Activated CD8-positive, alpha-beta T cell treated with anti-CD3 and anti-CD28 coated beads, Interleukin-2, amount 10 ng/mL, durations not matched to agents 7 days and 5 days (primary cell): Measurements from ENCODE around the gene FILIP1. TPM values are rescaled to one million over a fixed set of nuclear protein-coding genes. Genes with fewer than 3 reads are reported as not detected.

ENCODE experiments used
- ATAC-seq: fragments of 150-1000 bp; cut with Tn5 transposase; one replicate; pipeline ENCODE4 v1.10.0; 2021; ENCODE audit warnings: moderate library complexity
- CTCF ChIA-PET: fragments of 350-600 bp; sonication (Branson Sonifier 250); formaldehyde crosslinking; loops from one replicate; lab custom pipeline; 2021; ENCODE audit warnings: antibody characterized with exemption; lab: Charles Lee
- POLR2A ChIA-PET: fragments of 350-600 bp; sonication (Branson Sonifier 250); formaldehyde crosslinking; loops from one replicate; lab custom pipeline; 2021; ENCODE audit warnings: antibody characterized with exemption; lab: Charles Lee
- DNase-seq: peaks from one replicate; pipeline ENCODE4 v3.0.0-alpha.2; 2020
- H3K27ac Mint-ChIP-seq: one replicate; pipeline ENCODE4 v1.8.0; 2021; ENCODE audit warnings: mild to moderate bottlenecking, mixed read lengths
- H3K27me3 Mint-ChIP-seq: one replicate; pipeline ENCODE4 v1.8.0; 2021; ENCODE audit warnings: low read depth, mixed read lengths
- H3K36me3 Mint-ChIP-seq: one replicate; pipeline ENCODE4 v1.8.0; 2021; ENCODE audit warnings: low read depth, mixed read lengths
- H3K4me1 Mint-ChIP-seq: one replicate; pipeline ENCODE4 v1.8.0; 2021; ENCODE audit warnings: low read depth, mixed read lengths
- H3K4me3 Mint-ChIP-seq: one replicate; pipeline ENCODE4 v1.8.0; 2021; ENCODE audit warnings: mild to moderate bottlenecking, mixed read lengths
- H3K9me3 Mint-ChIP-seq: one replicate; pipeline ENCODE4 v1.8.0; 2022; ENCODE audit warnings: mixed read lengths; ENCODE audit not compliant: insufficient read depth
- total RNA-seq, 2 experiments: library from RNA; stranded (reverse); gene quantifications; one replicate each; pipeline ENCODE4 v1.2.3, GENCODE V29; 2021

Gene FILIP1
- total RNA-seq, 2 experiments from 2014 or later, result not detected

DNA sequence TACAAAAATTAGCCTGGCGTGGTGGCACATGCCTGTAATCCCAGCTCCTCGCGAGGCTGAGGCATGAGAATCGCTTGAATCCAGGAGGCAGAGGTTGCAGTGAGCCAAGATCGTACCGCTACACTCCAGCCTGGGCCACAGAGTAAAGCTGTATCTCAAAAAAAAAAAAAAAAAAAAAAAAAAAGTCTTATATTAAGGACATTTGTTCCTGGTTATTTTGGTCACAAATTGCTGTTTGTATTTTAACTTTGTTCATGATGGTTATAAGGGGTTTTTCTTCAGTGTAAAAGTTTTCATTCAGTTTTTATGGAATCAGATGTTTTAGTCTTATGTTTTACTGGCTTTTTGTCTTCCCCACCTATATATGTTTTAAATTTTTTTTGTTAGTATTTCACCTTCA, 13.9 kb downstream of the FILIP1 start:
- ChIA-PET POLR2A (no interaction called here), CTCF (no interaction called here)
- H3K27ac Mint-ChIP-seq, result no peak overlapping the region
- H3K4me1 Mint-ChIP-seq, result no peaks in the 10 kb centered on the region
- DNase-seq (no peak), ATAC-seq (no peak)
- no peaks in the 10 kb centered on the region for H3K9me3 Mint-ChIP-seq
- H3K36me3 Mint-ChIP-seq, result no peaks in the 10 kb centered on the region
- peaks cover 17% of the 10 kb centered on the region for H3K27me3 Mint-ChIP-seq
- no peak overlapping the region for H3K4me3 Mint-ChIP-seq

DNA sequence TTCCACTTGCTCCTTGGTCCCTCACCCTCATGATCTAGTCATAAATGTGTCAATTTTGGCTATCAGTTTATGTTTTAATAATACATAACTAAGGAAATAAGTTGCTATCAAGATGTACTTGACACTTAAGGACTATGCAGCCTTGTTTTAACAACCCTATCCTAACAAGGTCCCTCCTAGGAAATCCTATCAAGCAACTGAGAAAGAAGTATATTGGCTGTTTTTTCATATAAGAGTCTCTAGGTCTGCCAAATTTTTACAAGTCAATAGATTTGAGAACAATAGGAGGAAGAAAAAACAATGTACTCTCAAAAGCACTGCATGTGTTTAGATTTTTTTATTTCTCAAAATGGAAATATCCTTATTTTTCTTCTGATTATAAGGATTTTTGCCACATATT, 14.7 kb downstream of the FILIP1 start:
- no peak overlapping the region for H3K27ac Mint-ChIP-seq
- no peaks in the 10 kb centered on the region for H3K9me3 Mint-ChIP-seq
- ChIA-PET CTCF (no interaction called here), POLR2A (no interaction called here)
- DNase-seq (no peak), ATAC-seq (no peak)
- H3K4me3 Mint-ChIP-seq, result no peak overlapping the region
- no peaks in the 10 kb centered on the region for H3K36me3 Mint-ChIP-seq
- H3K27me3 Mint-ChIP-seq, result peaks cover 17% of the 10 kb centered on the region
- H3K4me1 Mint-ChIP-seq, result no peaks in the 10 kb centered on the region

DNA sequence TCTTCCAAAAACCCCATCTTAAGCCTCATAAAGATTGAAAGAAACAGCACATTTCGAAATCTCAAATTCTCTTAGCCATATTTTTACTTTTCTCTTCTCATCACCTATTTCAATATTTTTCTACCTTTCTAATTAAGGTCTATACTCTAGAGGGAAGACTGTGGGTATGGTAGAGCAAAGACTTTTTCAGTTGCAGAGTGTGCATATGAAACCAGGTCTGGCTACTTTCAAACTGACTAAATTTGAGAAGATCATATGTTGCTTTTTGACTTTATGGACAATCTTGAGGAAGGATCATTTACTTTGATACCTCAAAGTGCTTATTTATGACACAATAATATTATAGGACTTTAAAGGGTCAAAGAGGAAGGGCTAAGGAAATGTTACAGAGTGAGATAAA, 20.7 kb downstream of the FILIP1 start:
- Mint-ChIP-seq H3K4me3 (no peak overlapping the region), H3K4me1 (no peaks in the 10 kb centered on the region), H3K27me3 (peaks cover 12% of the 10 kb centered on the region), H3K27ac (no peak overlapping the region), H3K9me3 (no peaks in the 10 kb centered on the region), H3K36me3 (no peaks in the 10 kb centered on the region)
- ChIA-PET CTCF (no interaction called here), POLR2A (no interaction called here)
- no peak for ATAC-seq
- no peak for DNase-seq

DNA sequence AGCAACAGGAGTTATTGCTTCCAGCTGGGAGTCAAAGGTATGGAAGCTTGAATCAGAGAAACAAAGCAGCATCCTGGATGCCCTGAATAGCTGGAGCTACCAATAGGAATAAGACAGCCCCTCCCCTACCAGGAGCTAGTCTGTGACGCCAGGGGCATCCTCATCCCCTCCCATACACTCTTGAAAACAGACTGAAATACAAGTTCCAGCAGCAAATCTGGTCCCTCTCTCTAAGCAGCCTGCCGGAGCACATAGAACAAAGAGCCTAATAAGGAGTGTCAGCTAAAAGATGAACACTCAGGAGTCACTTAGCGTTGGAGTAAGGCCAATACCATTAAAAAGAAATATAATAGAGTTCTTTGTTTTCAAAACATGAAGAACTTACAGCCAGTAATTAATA, 25.6 kb downstream of the FILIP1 start:
- Mint-ChIP-seq H3K9me3 (no peaks in the 10 kb centered on the region), H3K27ac (no peak overlapping the region), H3K4me1 (no peaks in the 10 kb centered on the region), H3K36me3 (no peaks in the 10 kb centered on the region), H3K4me3 (no peak overlapping the region), H3K27me3 (peaks cover 11% of the 10 kb centered on the region)
- no peak for ATAC-seq
- no peak for DNase-seq
- CTCF ChIA-PET, result no interaction called here
- POLR2A ChIA-PET, result no interaction called here

DNA sequence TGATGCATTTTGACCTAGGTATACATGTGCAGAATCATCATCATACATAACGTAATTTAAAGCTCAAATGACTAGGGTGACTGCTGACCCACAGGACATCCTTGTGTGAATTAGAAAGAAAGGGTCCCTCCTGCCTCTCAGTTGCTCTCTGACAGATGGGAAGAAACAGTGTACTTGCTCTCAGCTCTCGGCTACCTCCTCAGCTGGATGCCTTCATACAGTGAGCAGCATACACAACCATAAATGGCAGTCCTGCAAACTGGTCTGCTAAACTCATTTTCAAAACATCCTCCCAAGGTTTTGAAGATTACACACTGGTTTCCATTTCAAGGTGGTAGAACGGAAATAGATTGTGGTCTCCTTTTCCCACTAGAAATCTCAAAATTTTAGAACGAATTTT, 26.3 kb downstream of the FILIP1 start:
- Mint-ChIP-seq H3K9me3 (no peaks in the 10 kb centered on the region), H3K4me3 (no peak overlapping the region), H3K4me1 (no peaks in the 10 kb centered on the region), H3K27me3 (peaks cover 9% of the 10 kb centered on the region), H3K27ac (no peak overlapping the region), H3K36me3 (no peaks in the 10 kb centered on the region)
- POLR2A ChIA-PET, result no interaction called here
- CTCF ChIA-PET, result no interaction called here
- no peak for ATAC-seq
- DNase-seq, result no peak

DNA sequence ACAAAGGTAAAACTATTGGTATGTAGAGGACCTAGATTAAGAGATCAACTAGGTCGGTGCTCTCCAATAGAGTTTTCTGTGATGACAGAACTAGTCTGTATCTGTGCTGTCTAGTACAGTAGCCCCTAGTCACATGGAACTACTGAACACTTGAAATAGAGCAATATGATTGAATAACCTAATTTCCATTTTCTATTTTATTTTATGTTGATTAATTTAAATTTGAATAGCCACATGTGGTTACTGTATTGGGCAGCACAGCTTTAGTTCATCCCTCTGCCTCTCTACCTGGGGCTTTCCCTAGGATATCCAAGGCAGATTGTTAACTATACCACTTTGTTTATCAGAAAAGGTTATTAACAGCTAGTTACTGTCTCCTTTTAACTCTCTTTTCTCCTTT, 27.0 kb downstream of the FILIP1 start:
- POLR2A ChIA-PET, result no interaction called here
- no peaks in the 10 kb centered on the region for H3K4me1 Mint-ChIP-seq
- H3K27ac Mint-ChIP-seq, result no peak overlapping the region
- DNase-seq (no peak), ATAC-seq (no peak)
- CTCF ChIA-PET, result no interaction called here
- no peaks in the 10 kb centered on the region for H3K9me3 Mint-ChIP-seq
- no peaks in the 10 kb centered on the region for H3K36me3 Mint-ChIP-seq
- H3K4me3 Mint-ChIP-seq, result no peak overlapping the region
- peaks cover 9% of the 10 kb centered on the region for H3K27me3 Mint-ChIP-seq

DNA sequence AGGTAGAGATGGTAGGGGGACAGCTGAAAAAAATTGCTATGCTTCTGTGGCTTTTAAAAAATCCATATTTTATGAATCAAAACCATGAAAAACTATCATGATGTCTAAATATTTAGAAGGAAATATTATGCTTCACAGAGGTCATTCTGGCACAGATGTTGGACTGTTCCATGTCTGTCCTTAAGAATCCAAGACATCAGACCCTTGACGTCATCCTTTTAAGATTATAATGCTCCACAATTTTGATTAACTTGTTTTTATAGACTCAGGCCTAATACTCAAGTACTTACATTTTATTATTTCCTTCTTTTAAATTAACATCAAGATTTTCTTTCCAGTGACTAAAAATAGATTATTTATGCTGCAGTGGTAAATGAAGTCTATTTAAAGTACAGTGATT, 29.7 kb downstream of the FILIP1 start:
- Mint-ChIP-seq H3K27me3 (peaks cover 6% of the 10 kb centered on the region), H3K27ac (no peak overlapping the region), H3K4me3 (no peak overlapping the region), H3K4me1 (no peaks in the 10 kb centered on the region), H3K9me3 (no peaks in the 10 kb centered on the region), H3K36me3 (no peaks in the 10 kb centered on the region)
- ChIA-PET POLR2A (no interaction called here), CTCF (no interaction called here)
- ATAC-seq (no peak), DNase-seq (no peak)

DNA sequence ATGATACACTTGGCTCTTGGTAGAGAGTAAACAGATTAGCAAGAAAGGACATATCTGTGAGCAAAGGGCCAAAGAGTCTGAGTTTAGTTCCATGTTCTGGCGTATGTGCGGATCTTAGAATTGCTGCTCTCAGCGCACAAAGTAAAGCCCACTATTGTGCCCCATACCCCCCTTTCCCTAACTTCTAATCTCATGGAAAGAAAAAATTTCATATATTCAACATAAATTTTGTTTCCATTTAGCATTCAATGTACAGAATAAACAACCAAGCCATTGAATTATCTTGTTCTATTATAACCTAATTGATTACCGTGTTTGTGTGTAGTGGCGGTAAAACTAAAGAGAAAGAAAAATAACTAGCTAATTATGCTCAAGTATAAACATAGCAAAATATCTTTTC, 30.5 kb downstream of the FILIP1 start:
- no peak overlapping the region for H3K4me3 Mint-ChIP-seq
- H3K36me3 Mint-ChIP-seq, result no peaks in the 10 kb centered on the region
- ATAC-seq (no peak), DNase-seq (no peak)
- CTCF ChIA-PET, result no interaction called here
- no peaks in the 10 kb centered on the region for H3K9me3 Mint-ChIP-seq
- POLR2A ChIA-PET, result no interaction called here
- no peaks in the 10 kb centered on the region for H3K4me1 Mint-ChIP-seq
- peaks cover 6% of the 10 kb centered on the region for H3K27me3 Mint-ChIP-seq
- H3K27ac Mint-ChIP-seq, result no peak overlapping the region

DNA sequence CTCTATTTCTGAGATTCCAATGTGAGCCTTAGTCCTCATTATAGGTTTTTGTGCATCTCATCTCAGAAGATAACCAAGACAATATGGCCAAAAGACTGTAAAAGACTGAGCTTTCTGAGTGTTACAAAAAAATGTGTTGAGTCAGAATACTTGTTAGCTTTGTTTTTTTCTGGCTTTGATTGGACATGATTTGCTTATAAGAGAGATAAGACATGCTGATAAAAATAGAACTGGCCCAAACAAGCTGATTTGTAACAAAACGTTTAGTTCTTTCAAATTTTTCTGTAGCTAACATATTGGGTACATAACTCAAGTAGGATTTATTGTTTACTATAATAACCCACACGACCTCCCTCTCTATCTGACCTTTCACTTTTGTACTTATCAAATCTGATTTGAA, 32.9 kb downstream of the FILIP1 start:
- POLR2A ChIA-PET, result no interaction called here

DNA sequence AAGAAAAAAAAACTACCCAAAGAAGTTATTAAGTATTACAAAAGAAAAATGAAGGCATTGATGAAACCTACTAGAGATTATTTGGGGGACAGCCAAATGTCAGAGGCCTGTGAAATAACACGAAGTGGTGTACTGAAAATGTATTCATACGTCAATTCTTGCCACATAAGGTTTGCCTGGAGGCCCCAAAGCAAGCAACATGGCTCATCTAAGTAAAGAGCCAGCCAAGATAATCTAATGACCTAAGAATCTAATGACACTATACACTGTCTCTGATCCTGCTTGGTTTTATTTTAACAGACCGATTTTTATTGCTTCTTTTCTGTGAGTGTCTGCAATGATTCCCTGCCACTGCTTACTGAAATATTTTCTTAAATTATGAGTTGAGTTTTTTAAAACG, 34.7 kb downstream of the FILIP1 start:
- H3K27ac Mint-ChIP-seq, result no peak overlapping the region
- no peaks in the 10 kb centered on the region for H3K4me1 Mint-ChIP-seq
- CTCF ChIA-PET, result no interaction called here
- POLR2A ChIA-PET, result no interaction called here
- no peaks in the 10 kb centered on the region for H3K9me3 Mint-ChIP-seq
- H3K27me3 Mint-ChIP-seq, result peaks cover 5% of the 10 kb centered on the region
- no peak overlapping the region for H3K4me3 Mint-ChIP-seq
- H3K36me3 Mint-ChIP-seq, result no peaks in the 10 kb centered on the region
- no peak for DNase-seq
- ATAC-seq, result no peak

More for the DNA sequence above, 32.9 kb downstream of the FILIP1 start:
- CTCF ChIA-PET, result no interaction called here
- DNase-seq, result no peak
- Mint-ChIP-seq H3K27me3 (peaks cover 8% of the 10 kb centered on the region), H3K9me3 (no peaks in the 10 kb centered on the region), H3K36me3 (no peaks in the 10 kb centered on the region), H3K4me3 (no peak overlapping the region), H3K4me1 (no peaks in the 10 kb centered on the region), H3K27ac (no peak overlapping the region)
- ATAC-seq, result no peak

DNA sequence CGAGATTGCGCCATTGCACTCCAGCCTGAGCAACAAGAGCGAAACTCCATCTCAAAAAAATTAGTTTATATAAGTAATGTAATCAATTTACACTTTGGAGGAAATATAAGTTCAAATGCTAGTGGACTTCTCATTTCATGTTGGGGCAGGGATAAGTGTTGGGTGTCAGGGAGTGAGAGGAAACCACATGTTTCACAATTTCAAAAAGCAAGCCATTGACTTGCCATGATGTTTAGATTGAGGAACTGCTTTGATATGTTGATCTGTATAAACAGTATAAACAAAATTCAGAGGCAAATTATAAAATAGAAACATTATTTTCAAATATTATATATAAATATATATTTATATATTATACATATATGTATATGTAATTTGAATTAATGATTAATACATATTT, 42.7 kb downstream of the FILIP1 start:
- ATAC-seq, result no peak
- POLR2A ChIA-PET, result no interaction called here
- no peaks in the 10 kb centered on the region for H3K36me3 Mint-ChIP-seq

DNA sequence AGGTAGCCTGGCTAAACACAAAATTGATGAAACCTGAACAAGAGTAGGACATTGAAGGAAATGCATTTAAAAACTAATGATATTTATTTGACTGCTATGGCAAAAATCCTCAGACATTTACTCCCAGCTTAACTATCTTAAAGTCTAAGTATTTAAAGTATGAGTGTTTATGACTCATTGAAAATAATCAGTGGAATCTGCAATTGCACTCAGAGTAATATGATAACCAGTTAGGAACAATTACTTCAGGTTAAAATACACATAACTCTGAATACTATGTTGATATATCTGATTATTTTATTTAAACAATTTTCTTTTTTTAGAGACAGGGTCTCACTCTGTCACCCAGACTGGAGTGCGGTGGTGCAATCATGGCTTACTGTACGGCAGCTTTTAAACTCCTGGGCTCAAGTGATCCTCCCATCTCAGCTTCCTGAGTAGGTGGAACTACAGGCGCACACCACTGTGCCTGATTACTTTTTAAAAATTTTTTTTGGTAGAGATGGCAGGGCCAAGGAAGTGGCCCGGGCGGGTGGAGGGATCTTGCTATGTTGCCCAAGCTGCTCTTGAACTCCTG, 43.9 kb downstream of the FILIP1 start:
- POLR2A ChIA-PET, result no interaction called here
- no peaks in the 10 kb centered on the region for H3K36me3 Mint-ChIP-seq
- DNase-seq (no peak), ATAC-seq (no peak)
- CTCF ChIA-PET, result no interaction called here
- no peak overlapping the region for H3K4me3 Mint-ChIP-seq
- peaks cover 19% of the 10 kb centered on the region for H3K27me3 Mint-ChIP-seq
- H3K9me3 Mint-ChIP-seq, result no peaks in the 10 kb centered on the region
- no peak overlapping the region for H3K27ac Mint-ChIP-seq
- H3K4me1 Mint-ChIP-seq, result no peaks in the 10 kb centered on the region

More for the DNA sequence above, 42.7 kb downstream of the FILIP1 start:
- CTCF ChIA-PET, result no interaction called here
- no peak overlapping the region for H3K4me3 Mint-ChIP-seq
- H3K27ac Mint-ChIP-seq, result no peak overlapping the region
- H3K9me3 Mint-ChIP-seq, result no peaks in the 10 kb centered on the region
- H3K27me3 Mint-ChIP-seq, result peaks cover 19% of the 10 kb centered on the region
- no peak for DNase-seq
- H3K4me1 Mint-ChIP-seq, result no peaks in the 10 kb centered on the region

DNA sequence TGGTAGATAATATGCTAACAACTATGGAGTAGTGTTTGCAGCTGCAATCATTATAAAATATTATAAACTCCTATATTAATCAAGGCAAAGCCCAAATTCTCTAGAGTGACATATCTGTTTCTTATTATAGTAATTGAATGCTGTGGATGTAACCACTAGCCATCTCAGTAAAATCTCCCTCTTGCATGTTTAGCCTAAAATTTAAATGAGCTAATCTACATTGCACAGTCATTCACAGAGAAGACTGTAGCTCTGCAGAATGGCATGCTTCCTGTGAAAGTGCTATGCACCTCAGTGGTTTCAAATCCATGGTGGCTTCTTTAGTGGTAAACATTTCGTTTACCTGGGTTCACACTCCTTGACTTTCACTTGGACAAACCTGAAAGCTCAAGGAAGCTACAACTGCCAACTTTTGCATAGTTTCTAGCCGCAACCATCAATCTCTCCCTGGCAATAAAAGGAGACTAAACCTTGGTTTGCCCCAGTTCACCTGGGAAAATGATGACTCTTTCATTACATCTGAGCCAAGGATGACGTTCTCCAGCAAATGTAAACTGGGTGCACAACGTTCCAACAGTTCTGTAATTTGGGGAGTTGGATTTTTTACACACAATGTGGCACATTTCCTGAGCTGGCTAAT, 47.2 kb downstream of the FILIP1 start:
- H3K4me3 Mint-ChIP-seq, result no peak overlapping the region

More for the DNA sequence above, 47.2 kb downstream of the FILIP1 start:
- Mint-ChIP-seq H3K9me3 (no peaks in the 10 kb centered on the region), H3K36me3 (no peaks in the 10 kb centered on the region), H3K27me3 (peaks cover 16% of the 10 kb centered on the region), H3K4me1 (no peaks in the 10 kb centered on the region), H3K27ac (no peak overlapping the region)
- CTCF ChIA-PET, result no interaction called here
- POLR2A ChIA-PET, result no interaction called here
- DNase-seq (no peak), ATAC-seq (no peak)
